GM12878 (cell line): ENCODE results near the gene RASSF8. TPM values are rescaled to one million over a fixed set of nuclear protein-coding genes. Genes with fewer than 3 reads are reported as not detected.

ENCODE experiments used
- ATAC-seq: fragments of 200-7000 bp; cut with Tn5 transposase; 3 replicates; pipeline ENCODE4 v1.9.1; 2020; ENCODE audit warnings: mild to moderate bottlenecking, moderate library complexity
- BruUV-seq: library from RNA; stranded (reverse); fragments of 400-500 nt; replicated peaks from 2 replicates; lab custom pipeline; 2021; lab: Mats Ljungman, UMichigan
- CTCF ChIA-PET: fragments of 300-600 bp; sonication (Branson Sonifier 250); formaldehyde crosslinking; extraction: SDS; loops from one replicate; lab custom pipeline; 2021; ENCODE audit warnings: inconsistent platforms; lab: Yijun Ruan, JAX
- POLR2A ChIA-PET: fragments of 350-600 bp; formaldehyde crosslinking; extraction: SDS; loops from one replicate; lab custom pipeline; 2021; ENCODE audit warnings: inconsistent platforms; lab: Charles Lee
- RAD21 ChIA-PET: fragments of 300-600 bp; sonication (Branson Sonifier 250); formaldehyde crosslinking; loops from one replicate; lab custom pipeline; 2023; ENCODE audit warnings: antibody characterized with exemption; ENCODE audit not compliant: unreplicated experiment; lab: Charles Lee
- SMC1A ChIA-PET: fragments of 300-600 bp; sonication (Branson Sonifier 250); formaldehyde crosslinking; loops from one replicate; lab custom pipeline; 2023; ENCODE audit not compliant: unreplicated experiment, uncharacterized antibody; lab: Charles Lee
- DNase-seq: peaks from one replicate; pipeline ENCODE4 v3.0.0-alpha.2; 2011; ENCODE audit warnings: low read depth, low spot score
- FAIRE-seq: peaks from 3 replicates; lab custom pipeline; 2011; peaks lifted over from hg19 to GRCh38; lab: Jason Lieb, UNC
- H2AFZ ChIP-seq: 2 replicates; pipeline ENCODE4 v1.6.0; 2011; ENCODE audit warnings: low read depth, low read length, control low read depth; ENCODE audit not compliant: control insufficient read depth
- H3K27ac ChIP-seq: 2 replicates; pipeline ENCODE4 v1.5.1; 2011; ENCODE audit warnings: control low read depth; ENCODE audit not compliant: control insufficient read depth, insufficient read depth
- H3K27me3 ChIP-seq, 2 experiments: replicated peaks in 1 of 2; 2 replicates each; pipeline versions ENCODE4 v1.6.0 to v1.6.1; 2011; ENCODE audit warnings: low read length in 1 of 2; ENCODE audit not compliant: control insufficient read depth in 2 of 2, insufficient read depth in 2 of 2
- H3K36me3 ChIP-seq, 2 experiments: 2 replicates each; pipeline ENCODE4 v1.5.1; 2011; ENCODE audit warnings: low read length in 1 of 2; ENCODE audit not compliant: control insufficient read depth in 2 of 2, insufficient read depth in 2 of 2
- H3K4me1 ChIP-seq: 2 replicates; pipeline ENCODE4 v1.6.1; 2011; ENCODE audit warnings: mild to moderate bottlenecking, low read length, moderate library complexity, mixed read lengths; ENCODE audit not compliant: control insufficient read depth, insufficient read depth
- H3K4me2 ChIP-seq: 2 replicates; pipeline ENCODE4 v1.6.0; 2011; ENCODE audit warnings: control low read depth; ENCODE audit not compliant: control insufficient read depth, insufficient read depth
- H3K4me3 ChIP-seq: fragments of 200-600 bp; sonication (generic); 2 replicates; pipeline ENCODE4 v1.5.1; 2016
- H3K79me2 ChIP-seq: 2 replicates; pipeline ENCODE4 v1.6.0; 2011; ENCODE audit warnings: low read length; ENCODE audit not compliant: control insufficient read depth, insufficient read depth
- H3K9ac ChIP-seq: 2 replicates; pipeline ENCODE4 v1.8.0; 2011; ENCODE audit warnings: low read length, control low read depth, mixed read lengths; ENCODE audit not compliant: control insufficient read depth, insufficient read depth
- H3K9me3 ChIP-seq: replicated peaks from 3 replicates; pipeline ENCODE4 v1.5.1; 2011; ENCODE audit warnings: mild to moderate bottlenecking, low read length; ENCODE audit not compliant: control insufficient read depth, insufficient read depth
- H4K20me1 ChIP-seq: 2 replicates; pipeline ENCODE4 v1.6.0; 2011; ENCODE audit not compliant: control insufficient read depth, insufficient read depth
- TARDBP ChIP-seq: IDR thresholded peaks from 2 replicates; pipeline ENCODE4 v1.6.1; 2016; ENCODE audit warnings: borderline replicate concordance
- WGBS: methylation state at CpG from one replicate; pipeline ENCODE4 v1.1.6; 2016; ENCODE audit warnings: low lambda C conversion rate; ENCODE audit not compliant: insufficient replicate concordance, insufficient coverage; ENCODE audit errors: missing lambda C conversion rate; 5-methylcytosine and 5-hydroxymethylcytosine counted together
- in situ Hi-C: fragments of 300-500 bp; cut with MboI; formaldehyde crosslinking; loops from 9 replicates; pipeline ENCODE4 v1.14.3; 2018; ENCODE audit warnings: mixed read lengths
- intact Hi-C: fragments of 100-400 bp; cut with micrococcal nuclease; formaldehyde crosslinking; loops from one replicate; pipeline ENCODE4 v1.14.2; 2022; ENCODE audit not compliant: unreplicated experiment
- polyA plus RNA-seq, 11 experiments: library from polyadenylated mRNA; depleted of rRNA in 4 of 11; unstranded in 6 of 11; stranded (reverse) in 5 of 11; fragments of >200 nt; fragmentation: Nextera tagmentation in 4 of 11; fragmentation: Illumina TruSeq in 1 of 11; extraction: Ambion mirVana in 4 of 11; extraction: Trizol in 1 of 11; gene quantifications; 1 replicate in 1 of 11; 2 replicates in 10 of 11; pipeline versions ENCODE4 v1.2.1 to v1.2.3, GENCODE V29; 2011 to 2016; ENCODE audit warnings: inconsistent platforms in 2 of 11, missing spikeins in 2 of 11, low read depth in 1 of 11
- total RNA-seq, 4 experiments: library from RNA; depleted of rRNA in 3 of 4; stranded (reverse); fragments of >200 nt in 3 of 4; fragmentation: Illumina TruSeq in 1 of 4; extraction: Trizol in 1 of 4; gene quantifications; 2 replicates each; pipeline versions ENCODE4 v1.2.1 to v1.2.3, GENCODE V29; 2013 to 2021
- TF ChIP-seq, protein P1 (sequence below): fragments of 450-650 bp; IDR thresholded peaks from 2 replicates; pipeline ENCODE4 v1.6.1; 2016; ENCODE audit warnings: mild to moderate bottlenecking

RASSF8 gene
- total and polyA plus RNA-seq, 10 of the 15 experiments (the other 5 are each of a cell fraction or from before 2014, with no cell fraction given), result 0.06 to 0.18 (median 0.08) TPM; not detected in 6

DNA sequence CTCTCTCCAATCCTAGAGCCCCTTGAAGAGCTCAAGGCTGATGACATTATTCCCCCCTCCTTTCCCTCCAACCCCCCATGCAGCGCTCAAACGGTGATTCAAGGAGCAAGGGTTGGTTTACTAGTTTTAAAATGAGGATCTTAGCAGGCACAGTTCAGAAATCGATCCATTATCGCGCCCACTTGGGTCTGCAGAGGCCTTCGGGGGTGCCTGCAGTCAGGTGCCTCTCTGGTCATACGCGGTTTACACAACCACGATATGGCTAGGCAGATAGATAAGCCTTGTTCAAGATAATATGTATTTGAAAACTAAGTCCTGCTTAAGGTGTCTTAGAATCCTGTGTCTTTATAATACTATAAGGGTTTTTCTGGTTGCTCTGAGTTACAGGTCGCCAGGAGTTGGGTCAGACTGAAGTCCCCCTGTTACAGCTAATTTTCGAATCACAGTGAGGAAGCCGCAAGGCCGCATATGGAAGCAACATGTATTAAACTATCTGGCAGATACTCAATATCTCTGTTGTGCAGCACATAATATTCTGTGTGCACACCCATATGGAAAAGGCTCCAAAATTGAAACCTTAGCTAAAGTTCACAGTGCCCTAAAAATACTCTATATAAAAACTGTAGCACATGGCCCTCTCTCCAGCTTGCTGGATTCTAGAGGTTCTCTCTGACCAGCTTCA lies 156.4 kb downstream of the RASSF8 start:
- Histone ChIP-seq H3K27ac (no peak overlapping the region), H4K20me1 (no peaks in the 10 kb centered on the region), H3K36me3 (no peaks in the 10 kb centered on the region), H3K4me3 (peak overlapping the region; percentile 73; the same call in 1 of the 2 replicates), H3K4me2 (peak overlapping the region; percentile 90), H2AFZ (peak overlapping the region; percentile 86), H3K9me3 (no peaks in the 10 kb centered on the region; the same call in 1 of the 3 replicates), H3K79me2 (no peaks in the 10 kb centered on the region), H3K4me1 (peaks cover 19% of the 10 kb centered on the region), H3K9ac (no peak overlapping the region), H3K27me3 (peaks cover 0 to 15% of the 10 kb centered on the region in 2 experiments; a peak in 1 of 4 replicates)
- intact Hi-C loops, result no loop called here
- no peak for TF ChIP-seq TARDBP
- TF ChIP-seq, protein P1, sequence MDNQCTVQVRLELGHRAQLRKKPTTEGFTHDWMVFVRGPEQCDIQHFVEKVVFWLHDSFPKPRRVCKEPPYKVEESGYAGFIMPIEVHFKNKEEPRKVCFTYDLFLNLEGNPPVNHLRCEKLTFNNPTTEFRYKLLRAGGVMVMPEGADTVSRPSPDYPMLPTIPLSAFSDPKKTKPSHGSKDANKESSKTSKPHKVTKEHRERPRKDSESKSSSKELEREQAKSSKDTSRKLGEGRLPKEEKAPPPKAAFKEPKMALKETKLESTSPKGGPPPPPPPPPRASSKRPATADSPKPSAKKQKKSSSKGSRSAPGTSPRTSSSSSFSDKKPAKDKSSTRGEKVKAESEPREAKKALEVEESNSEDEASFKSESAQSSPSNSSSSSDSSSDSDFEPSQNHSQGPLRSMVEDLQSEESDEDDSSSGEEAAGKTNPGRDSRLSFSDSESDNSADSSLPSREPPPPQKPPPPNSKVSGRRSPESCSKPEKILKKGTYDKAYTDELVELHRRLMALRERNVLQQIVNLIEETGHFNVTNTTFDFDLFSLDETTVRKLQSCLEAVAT, result 0 out of 2 replicates have a peak, but pooled peaks have one; percentile 27
- POLR2A ChIA-PET, result interaction anchor here (0.6 to 2.5 kb wide), 4 partner anchors 9 to 159 kb away, joined by 3 to 6 read pairs (median 4); no protein-coding TSS in a partner anchor
- RAD21 ChIA-PET, result interaction anchor here (0.6 to 3.1 kb wide), 3 partner anchors 10 to 157 kb away, joined by 3 to 9 read pairs (median 4); no protein-coding TSS in a partner anchor
- DNase-seq (no peak), ATAC-seq (no peak), FAIRE-seq (no peak)
- CTCF ChIA-PET, result interaction anchor here (0.6 to 6.5 kb wide), 9 partner anchors 8 to 587 kb away, joined by 3 to 63 read pairs (median 4); no protein-coding TSS in a partner anchor
- WGBS, result 88% methylated on average over 13 of the region's 13 CpGs
- SMC1A ChIA-PET, result interaction anchor here (0.6 to 3.2 kb wide), 13 partner anchors 9 to 726 kb away, joined by 3 to 11 read pairs (median 3); partner anchors contain the start of gene BHLHE41
- in situ Hi-C loops, result loop anchor here (25.0 kb wide), 1 partner anchor 522 kb away; no protein-coding TSS in a partner anchor
- BruUV-seq, result no TSS peak
